Ectodermal cell (in vitro differentiated cells): ENCODE results near the gene ACOT6.

Experiments used
- H3K27ac ChIP-seq: 2 replicates; pipeline ENCODE4 v1.7.0; 2013; ENCODE audit warnings: mild to moderate bottlenecking, low read depth, low read length; ENCODE audit not compliant: insufficient read depth, poor library complexity, severe bottlenecking
- H3K27me3 ChIP-seq: 2 replicates; pipeline ENCODE4 v1.7.0; 2013; ENCODE audit warnings: mild to moderate bottlenecking, low read length; ENCODE audit not compliant: insufficient read depth, control insufficient read depth, poor library complexity, severe bottlenecking
- H3K36me3 ChIP-seq: one replicate; pipeline ENCODE4 v1.7.0; 2013; ENCODE audit warnings: low read length; ENCODE audit not compliant: control insufficient read depth, insufficient read depth
- H3K4me1 ChIP-seq: one replicate; pipeline ENCODE4 v1.7.0; 2013; ENCODE audit warnings: low read length; ENCODE audit not compliant: control insufficient read depth, insufficient read depth
- H3K4me3 ChIP-seq: 2 replicates; pipeline ENCODE4 v1.7.0; 2013; ENCODE audit warnings: low read depth, low read length, control low read depth; ENCODE audit not compliant: insufficient read depth
- H3K9me3 ChIP-seq: 2 replicates; pipeline ENCODE4 v1.7.0; 2013; ENCODE audit warnings: mild to moderate bottlenecking, low read length, moderate library complexity; ENCODE audit not compliant: control insufficient read depth
- WGBS, 2 experiments: methylation state at CpG; one replicate each; pipeline ENCODE4 v1.1.7; 2013; ENCODE audit warnings: missing lambda C conversion rate in 2 of 2; 5-methylcytosine and 5-hydroxymethylcytosine counted together

Gene ACOT6

GRCh38 chr14:73594491-73594890 lies 17.8 kb upstream of the ACOT6 start:
- H3K4me3 ChIP-seq, result no peak overlapping the region
- peaks cover 36% of the 10 kb centered on the region for H3K27me3 ChIP-seq
- no peaks in the 10 kb centered on the region for H3K36me3 ChIP-seq
- H3K9me3 ChIP-seq, result no peaks in the 10 kb centered on the region
- no peak overlapping the region for H3K27ac ChIP-seq
- WGBS, 2 experiments, result 96 to 97% methylated on average over 9 of the region's 9 CpGs
- H3K4me1 ChIP-seq, result no peaks in the 10 kb centered on the region

GRCh38 chr14:73599499-73599898 lies 12.8 kb upstream of the ACOT6 start:
- Histone ChIP-seq H3K27ac (no peak overlapping the region), H3K36me3 (no peaks in the 10 kb centered on the region), H3K4me1 (no peaks in the 10 kb centered on the region), H3K27me3 (no peaks in the 10 kb centered on the region), H3K9me3 (no peaks in the 10 kb centered on the region), H3K4me3 (no peak overlapping the region)

GRCh38 chr14:73602994-73603393 lies 9.3 kb upstream of the ACOT6 start:
- 92 to 96% methylated on average over 3 of the region's 3 CpGs for WGBS, 2 experiments
- H3K36me3 ChIP-seq, result no peaks in the 10 kb centered on the region

GRCh38 chr14:73606271-73606670 lies 6.0 kb upstream of the ACOT6 start:
- WGBS, 2 experiments, result 90 to 96% methylated on average over 3 of the region's 3 CpGs
- no peaks in the 10 kb centered on the region for H3K9me3 ChIP-seq
- H3K4me3 ChIP-seq, result no peak overlapping the region
- H3K36me3 ChIP-seq, result no peaks in the 10 kb centered on the region
- H3K4me1 ChIP-seq, result no peaks in the 10 kb centered on the region
- H3K27me3 ChIP-seq, result peaks cover 11% of the 10 kb centered on the region
- no peak overlapping the region for H3K27ac ChIP-seq

More at GRCh38 chr14:73602994-73603393, 9.3 kb upstream of the ACOT6 start:
- no peaks in the 10 kb centered on the region for H3K9me3 ChIP-seq
- no peak overlapping the region for H3K4me3 ChIP-seq
- H3K27ac ChIP-seq, result no peak overlapping the region
- H3K27me3 ChIP-seq, result no peaks in the 10 kb centered on the region
- H3K4me1 ChIP-seq, result no peaks in the 10 kb centered on the region

- Histone ChIP-seq H3K36me3 (no peaks in the 10 kb centered on the region), H3K27me3 (peaks cover 21% of the 10 kb centered on the region), H3K4me1 (no peaks in the 10 kb centered on the region), H3K4me3 (no peak overlapping the region), H3K27ac (no peak overlapping the region), H3K9me3 (no peaks in the 10 kb centered on the region)
- 80 to 82% methylated on average over 1 of the region's 1 CpG for WGBS, 2 experiments
These were observed 5.1 kb upstream of the ACOT6 start for GRCh38 chr14:73607241-73607640.

GRCh38 chr14:73610687-73611086 lies 1.6 kb upstream of the ACOT6 start:
- Histone ChIP-seq H3K27me3 (peaks cover 55% of the 10 kb centered on the region), H3K4me3 (no peak overlapping the region), H3K27ac (no peak overlapping the region), H3K36me3 (no peaks in the 10 kb centered on the region), H3K9me3 (no peaks in the 10 kb centered on the region), H3K4me1 (no peaks in the 10 kb centered on the region)
- 76 to 82% methylated on average over 2 of the region's 2 CpGs for WGBS, 2 experiments

- Histone ChIP-seq H3K4me3 (peak overlapping the region; percentile 68), H3K27me3 (peaks cover 76% of the 10 kb centered on the region), H3K27ac (no peak overlapping the region), H3K36me3 (no peaks in the 10 kb centered on the region), H3K9me3 (no peaks in the 10 kb centered on the region), H3K4me1 (no peaks in the 10 kb centered on the region)
- WGBS, 2 experiments, result 16 to 17% methylated on average over 12 to 13 of the region's 13 CpGs
These were observed 698 bp downstream of the ACOT6 start for GRCh38 chr14:73613046-73613383.

GRCh38 chr14:73613419-73613963 lies 1.2 kb downstream of the ACOT6 start:
- Histone ChIP-seq H3K4me3 (no peak overlapping the region), H3K27ac (no peak overlapping the region), H3K4me1 (no peaks in the 10 kb centered on the region), H3K27me3 (peaks cover 81% of the 10 kb centered on the region), H3K36me3 (no peaks in the 10 kb centered on the region), H3K9me3 (no peaks in the 10 kb centered on the region)
- 94 to 98% methylated on average over 3 of the region's 3 CpGs for WGBS, 2 experiments

- Histone ChIP-seq H3K4me3 (no peak overlapping the region), H3K27me3 (peaks cover 97% of the 10 kb centered on the region), H3K27ac (no peak overlapping the region), H3K36me3 (no peaks in the 10 kb centered on the region), H3K4me1 (no peaks in the 10 kb centered on the region), H3K9me3 (no peaks in the 10 kb centered on the region)
- WGBS, 2 experiments, result 52 to 55% methylated on average over 4 of the region's 4 CpGs
These were observed 4.5 kb downstream of the ACOT6 start for GRCh38 chr14:73616831-73617230.

- WGBS, 2 experiments, result 92 to 100% methylated on average over 1 of the region's 1 CpG
- Histone ChIP-seq H3K27ac (no peak overlapping the region), H3K9me3 (no peaks in the 10 kb centered on the region), H3K4me3 (no peak overlapping the region), H3K27me3 (peaks cover 72% of the 10 kb centered on the region), H3K4me1 (no peaks in the 10 kb centered on the region), H3K36me3 (no peaks in the 10 kb centered on the region)
These were observed 7.2 kb downstream of the ACOT6 start for GRCh38 chr14:73619524-73619923.

GRCh38 chr14:73620268-73620667 lies 8.0 kb downstream of the ACOT6 start:
- H3K4me1 ChIP-seq, result no peaks in the 10 kb centered on the region
- H3K9me3 ChIP-seq, result no peaks in the 10 kb centered on the region
- H3K27ac ChIP-seq, result no peak overlapping the region
- H3K27me3 ChIP-seq, result peaks cover 65% of the 10 kb centered on the region
- 87 to 90% methylated on average over 10 of the region's 10 CpGs for WGBS, 2 experiments
- no peaks in the 10 kb centered on the region for H3K36me3 ChIP-seq
- H3K4me3 ChIP-seq, result no peak overlapping the region
